ENCODE data around the gene PRKG2. TPM values are rescaled to one million over a fixed set of nuclear protein-coding genes. Genes with fewer than 3 reads are reported as not detected.
"Not testable (repeated sequence)": the region's sequence is repeated elsewhere in the genome, so short reads cannot be mapped to it uniquely, and the experiment has no call there.

Gene PRKG2
- total RNA-seq, 2 experiments from 2014 or later: 0.10 to 0.24 TPM

- ChIA-PET CTCF (no interaction called here), POLR2A (no interaction called here)
- Mint-ChIP-seq H3K36me3 (no peaks in the 10 kb centered on the region), H3K4me3 (no peak overlapping the region), H3K4me1 (ENCODE audit: low read depth) (no peaks in the 10 kb centered on the region), H3K9me3 (peaks cover 11% of the 10 kb centered on the region), H3K27ac (no peak overlapping the region), H3K27me3 (peaks cover 3% of the 10 kb centered on the region)
- intact Hi-C loops (cut with micrococcal nuclease): no loop called here
- no peak for DNase-seq
Measured at GRCh38 chr4:81235982-81236749, 21.1 kb upstream of the PRKG2 start.

GRCh38 chr4:81227968-81228367 is 12.9 kb upstream of the PRKG2 start:
- H3K4me1 Mint-ChIP-seq (ENCODE audit: low read depth): no peaks in the 10 kb centered on the region
- POLR2A ChIA-PET: no interaction called here
- intact Hi-C loops (cut with micrococcal nuclease): no loop called here
- peaks cover 19% of the 10 kb centered on the region for H3K9me3 Mint-ChIP-seq
- CTCF ChIA-PET: no interaction called here
- H3K27me3 Mint-ChIP-seq: no peaks in the 10 kb centered on the region
- no peak overlapping the region for H3K4me3 Mint-ChIP-seq
- no peaks in the 10 kb centered on the region for H3K36me3 Mint-ChIP-seq
- no peak overlapping the region for H3K27ac Mint-ChIP-seq
- DNase-seq: no peak

DNA sequence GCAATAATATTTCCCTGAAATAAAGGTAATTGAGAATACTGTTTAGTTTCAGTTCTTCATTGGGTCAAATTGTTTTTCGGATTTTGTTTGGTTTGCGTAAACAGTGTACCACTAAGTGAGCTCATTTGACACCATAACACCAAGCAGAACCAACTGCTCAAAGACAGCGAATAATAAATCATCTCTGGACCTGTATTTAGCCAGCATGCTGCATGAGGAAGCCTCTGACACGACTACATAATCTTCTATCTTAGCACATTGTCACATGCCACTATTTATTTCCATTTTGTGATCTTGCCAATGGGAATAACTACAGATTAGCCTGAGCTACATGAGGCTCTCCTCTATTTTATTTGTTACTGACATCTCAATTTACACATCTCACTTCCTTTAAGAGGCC is 12.1 kb upstream of the PRKG2 start:
- no peak overlapping the region for H3K27ac Mint-ChIP-seq
- peaks cover 17% of the 10 kb centered on the region for H3K9me3 Mint-ChIP-seq
- DNase-seq: no peak
- H3K27me3 Mint-ChIP-seq: no peaks in the 10 kb centered on the region
- ChIA-PET POLR2A (no interaction called here), CTCF (no interaction called here)
- no peaks in the 10 kb centered on the region for H3K36me3 Mint-ChIP-seq
- no peak overlapping the region for H3K4me3 Mint-ChIP-seq
- intact Hi-C loops (cut with micrococcal nuclease): no loop called here
- no peaks in the 10 kb centered on the region for H3K4me1 Mint-ChIP-seq (ENCODE audit: low read depth)

DNA sequence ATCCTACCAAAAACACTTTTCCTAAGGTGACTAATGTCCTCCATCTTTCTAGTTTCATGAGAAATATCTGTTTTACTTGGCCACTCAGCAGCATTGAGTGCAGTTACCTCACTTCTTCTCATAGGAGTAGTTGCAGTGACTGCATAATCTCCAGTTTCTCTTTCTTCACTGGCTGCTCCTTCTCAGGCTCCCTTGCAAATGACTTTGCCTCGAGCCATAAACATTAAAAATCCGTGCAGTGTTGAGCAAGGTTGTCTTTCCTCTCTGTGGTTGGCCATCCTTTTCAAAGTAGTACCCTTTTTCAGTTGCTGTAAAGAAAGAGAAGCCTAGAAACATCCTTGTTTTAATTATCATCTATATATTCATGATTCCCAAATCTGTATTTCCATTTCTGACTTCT is 10.2 kb upstream of the PRKG2 start:
- intact Hi-C loops (cut with micrococcal nuclease): no loop called here
- CTCF ChIA-PET: no interaction called here
- Mint-ChIP-seq H3K9me3 (peaks cover under 1% of the 10 kb centered on the region), H3K4me1 (ENCODE audit: low read depth) (no peaks in the 10 kb centered on the region), H3K27ac (no peak overlapping the region), H3K36me3 (no peaks in the 10 kb centered on the region), H3K27me3 (peaks cover 4% of the 10 kb centered on the region), H3K4me3 (no peak overlapping the region)
- POLR2A ChIA-PET: no interaction called here
- DNase-seq: no peak

GRCh38 chr4:81222082-81222472 is 7.1 kb upstream of the PRKG2 start:
- H3K27ac Mint-ChIP-seq; H3K4me3 Mint-ChIP-seq; intact Hi-C loops (cut with micrococcal nuclease); DNase-seq; POLR2A ChIA-PET; H3K4me1 Mint-ChIP-seq (ENCODE audit: low read depth); H3K9me3 Mint-ChIP-seq; H3K36me3 Mint-ChIP-seq; CTCF ChIA-PET: not testable (repeated sequence)
- peaks cover 18% of the 10 kb centered on the region for H3K27me3 Mint-ChIP-seq

- POLR2A ChIA-PET: no interaction called here
Measured at GRCh38 chr4:81221303-81222081, 6.5 kb upstream of the PRKG2 start.

DNA sequence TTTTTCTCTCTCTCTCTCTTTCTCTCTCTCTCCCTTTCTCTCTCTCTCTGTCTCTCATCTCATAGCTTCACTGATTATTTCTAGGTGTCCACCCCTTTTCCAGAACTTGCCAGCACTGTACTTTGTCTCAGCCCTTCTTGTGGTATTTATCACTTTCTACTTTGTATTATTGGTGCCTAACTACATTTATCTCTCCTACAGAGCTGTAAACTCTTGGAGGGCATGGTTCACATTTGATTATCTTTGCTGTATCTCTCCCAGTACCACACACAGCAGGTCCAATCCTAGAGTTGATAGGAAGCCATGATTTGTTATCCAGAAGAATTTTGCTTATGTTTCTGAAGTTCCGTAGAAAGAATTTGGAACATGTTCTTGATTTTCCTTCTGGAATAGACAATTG is 5.2 kb upstream of the PRKG2 start:
- no peak for DNase-seq
- Mint-ChIP-seq H3K4me3 (no peak overlapping the region), H3K36me3 (no peaks in the 10 kb centered on the region), H3K9me3 (no peaks in the 10 kb centered on the region), H3K27ac (no peak overlapping the region), H3K27me3 (peaks cover 28% of the 10 kb centered on the region), H3K4me1 (ENCODE audit: low read depth) (peaks cover 6% of the 10 kb centered on the region)
- intact Hi-C loops (cut with micrococcal nuclease): no loop called here
- POLR2A ChIA-PET: no interaction called here
- CTCF ChIA-PET: interaction anchor here (0.9 kb wide), 1 partner anchor 19 kb away, joined by 3 read pairs; no protein-coding TSS in a partner anchor

More at GRCh38 chr4:81221303-81222081, 6.5 kb upstream of the PRKG2 start:
- Mint-ChIP-seq H3K36me3 (no peaks in the 10 kb centered on the region), H3K4me1 (ENCODE audit: low read depth) (no peaks in the 10 kb centered on the region), H3K27ac (no peak overlapping the region), H3K27me3 (peaks cover 18% of the 10 kb centered on the region), H3K4me3 (no peak overlapping the region), H3K9me3 (no peaks in the 10 kb centered on the region)
- DNase-seq: no peak
- intact Hi-C loops (cut with micrococcal nuclease): no loop called here
- CTCF ChIA-PET: no interaction called here

DNA sequence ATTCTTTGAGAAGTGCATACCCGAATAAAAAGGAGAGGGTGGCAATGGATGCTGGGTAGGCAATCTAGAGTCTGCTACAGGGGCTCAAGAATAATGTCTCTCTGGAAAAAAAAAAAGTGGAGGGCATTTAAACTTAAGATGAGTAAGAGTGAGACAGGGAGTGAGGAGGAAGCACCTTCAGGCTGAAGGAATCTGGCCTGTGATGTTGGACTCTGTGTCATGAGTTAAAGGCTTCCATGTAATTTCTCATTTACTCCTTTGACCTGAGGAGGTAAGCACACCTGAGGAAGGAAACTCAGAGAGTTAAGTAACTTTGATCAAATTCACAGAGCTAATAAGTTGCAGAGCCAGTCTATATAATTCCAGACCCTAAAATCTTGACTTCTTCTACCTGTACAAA is 3.2 kb upstream of the PRKG2 start:
- CTCF ChIA-PET: no interaction called here
- Mint-ChIP-seq H3K27ac (no peak overlapping the region), H3K27me3 (peaks cover 30% of the 10 kb centered on the region), H3K4me1 (ENCODE audit: low read depth) (peaks cover 12% of the 10 kb centered on the region), H3K9me3 (no peaks in the 10 kb centered on the region), H3K36me3 (no peaks in the 10 kb centered on the region), H3K4me3 (no peak overlapping the region)
- POLR2A ChIA-PET: no interaction called here
- intact Hi-C loops (cut with micrococcal nuclease): no loop called here
- DNase-seq: no peak

DNA sequence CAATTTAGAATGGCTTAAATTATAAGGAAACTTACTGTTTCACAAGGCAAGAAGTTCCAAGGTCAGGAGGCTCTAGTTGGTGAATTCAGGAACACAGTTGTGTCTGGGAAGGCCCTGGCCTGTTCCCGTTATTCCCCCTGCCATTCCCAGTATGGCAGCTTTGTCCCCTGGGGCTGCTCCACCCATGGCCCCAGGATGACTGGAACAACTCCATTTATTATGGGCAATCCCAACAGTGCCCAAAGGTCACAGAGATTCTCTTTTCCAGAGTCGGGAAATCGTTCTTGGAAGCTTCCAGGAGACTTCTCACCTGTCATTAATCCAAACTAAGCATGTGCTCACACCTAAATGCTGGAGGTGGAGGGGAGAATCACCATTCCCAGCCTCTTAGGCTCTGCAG is 2.8 kb upstream of the PRKG2 start:
- H3K9me3 Mint-ChIP-seq: no peaks in the 10 kb centered on the region

GRCh38 chr4:81215931-81216330 is 909 bp upstream of the PRKG2 start:
- Mint-ChIP-seq H3K27ac (no peak overlapping the region), H3K36me3 (no peaks in the 10 kb centered on the region)

More for the DNA sequence above, 2.8 kb upstream of the PRKG2 start:
- CTCF ChIA-PET: no interaction called here
- intact Hi-C loops (cut with micrococcal nuclease): no loop called here
- Mint-ChIP-seq H3K27ac (no peak overlapping the region), H3K4me1 (ENCODE audit: low read depth) (peaks cover 12% of the 10 kb centered on the region), H3K36me3 (no peaks in the 10 kb centered on the region), H3K4me3 (no peak overlapping the region), H3K27me3 (peaks cover 30% of the 10 kb centered on the region)
- DNase-seq: no peak
- POLR2A ChIA-PET: no interaction called here

GRCh38 chr4:81214144-81214880 is 710 bp downstream of the PRKG2 start:
- POLR2A ChIA-PET: no interaction called here
- CTCF ChIA-PET: no interaction called here
- intact Hi-C loops (cut with micrococcal nuclease): no loop called here
- Mint-ChIP-seq H3K27me3 (peaks cover 22% of the 10 kb centered on the region), H3K4me1 (ENCODE audit: low read depth) (peaks cover 12% of the 10 kb centered on the region), H3K27ac (no peak overlapping the region), H3K36me3 (no peaks in the 10 kb centered on the region), H3K9me3 (peaks cover 2% of the 10 kb centered on the region), H3K4me3 (peak overlapping the region; percentile 52)
- no peak for DNase-seq

More at GRCh38 chr4:81215931-81216330, 909 bp upstream of the PRKG2 start:
- no peaks in the 10 kb centered on the region for H3K9me3 Mint-ChIP-seq
- DNase-seq: no peak
- H3K27me3 Mint-ChIP-seq: peaks cover 29% of the 10 kb centered on the region
- ChIA-PET POLR2A (no interaction called here), CTCF (no interaction called here)
- peaks cover 12% of the 10 kb centered on the region for H3K4me1 Mint-ChIP-seq (ENCODE audit: low read depth)
- no peak overlapping the region for H3K4me3 Mint-ChIP-seq
- intact Hi-C loops (cut with micrococcal nuclease): no loop called here

- no peak overlapping the region for H3K27ac Mint-ChIP-seq
- ChIA-PET CTCF (no interaction called here), POLR2A (no interaction called here)
- no peak for DNase-seq
- H3K4me3 Mint-ChIP-seq: no peak overlapping the region
- H3K36me3 Mint-ChIP-seq: no peaks in the 10 kb centered on the region
- peaks cover 12% of the 10 kb centered on the region for H3K4me1 Mint-ChIP-seq (ENCODE audit: low read depth)
- peaks cover 2% of the 10 kb centered on the region for H3K9me3 Mint-ChIP-seq
- intact Hi-C loops (cut with micrococcal nuclease): no loop called here
- peaks cover 22% of the 10 kb centered on the region for H3K27me3 Mint-ChIP-seq
Measured at GRCh38 chr4:81213671-81214070, 1.4 kb downstream of the PRKG2 start.
